ENCODE data around the gene PPP1R12C. TPM values are rescaled to one million over a fixed set of nuclear protein-coding genes. Genes with fewer than 3 reads are reported as not detected.

The PPP1R12C gene
- total and polyA plus RNA-seq, 7 donors, result 20.5 to 59.1 (median 28.5) TPM

- Histone ChIP-seq H3K9me3 (no peaks in the 10 kb centered on the region), H3K4me1 (peaks cover 5% of the 10 kb centered on the region), H3K36me3 (ENCODE audit: insufficient read depth in 1 of 2, low read depth in 1 of 2) (peaks cover 2 to 65% of the 10 kb centered on the region in 2 donors), H3K27me3 (ENCODE audit: insufficient read depth in 3 of 3, low read length in 2 of 3) (no peaks in the 10 kb centered on the region), H3K27ac (no peak overlapping the region), H3K4me3 (no peak overlapping the region)
- DNase-seq, result no peak
- ATAC-seq, result no peak
- intact Hi-C loops (cut with DNase I), result no loop called here
- no peak for TF ChIP-seq CTCF (IDR thresholded peaks at IDR 0.05)
- WGBS, 3 donors, result 85 to 91% (median 85%) methylated on average over 23 of the region's 23 CpGs
These were observed 22.0 kb downstream of the PPP1R12C start for GRCh38 chr19:55095260-55096060.

- Histone ChIP-seq H3K27me3 (ENCODE audit: insufficient read depth in 3 of 3, low read length in 2 of 3) (no peaks in the 10 kb centered on the region), H3K4me1 (peaks cover 1% of the 10 kb centered on the region), H3K4me3 (no peak overlapping the region), H3K9me3 (no peaks in the 10 kb centered on the region), H3K27ac (no peak overlapping the region), H3K36me3 (ENCODE audit: insufficient read depth in 1 of 2, low read depth in 1 of 2) (peaks cover 3 to 64% of the 10 kb centered on the region in 2 donors)
- DNase-seq, result no peak
- no peak for TF ChIP-seq CTCF (IDR thresholded peaks at IDR 0.05)
- intact Hi-C loops (cut with DNase I), result no loop called here
- WGBS, 3 donors, result 84 to 86% (median 84%) methylated on average over 32 of the region's 32 CpGs
- no peak for ATAC-seq
These were observed 22.8 kb downstream of the PPP1R12C start for GRCh38 chr19:55094456-55095259.

GRCh38 chr19:55092423-55093318, 24.8 kb downstream of the PPP1R12C start:
- Histone ChIP-seq H3K27ac (no peak overlapping the region), H3K36me3 (ENCODE audit: insufficient read depth in 1 of 2, low read depth in 1 of 2) (peaks cover 3 to 45% of the 10 kb centered on the region in 2 donors), H3K4me3 (no peak overlapping the region), H3K9me3 (no peaks in the 10 kb centered on the region), H3K27me3 (ENCODE audit: insufficient read depth in 3 of 3, low read length in 2 of 3) (peaks cover 0 to 9% (median 0%) of the 10 kb centered on the region in 3 donors), H3K4me1 (peaks cover 9% of the 10 kb centered on the region)
- no peak for TF ChIP-seq CTCF (IDR thresholded peaks at IDR 0.05)
- DNase-seq, result no peak
- 87 to 90% (median 89%) methylated on average over 28 to 49 of the region's 49 CpGs for WGBS, 3 donors
- intact Hi-C loops (cut with DNase I), result no loop called here
- no peak for ATAC-seq

GRCh38 chr19:55091955-55092354, 25.5 kb downstream of the PPP1R12C start:
- WGBS, 3 donors, result 84 to 86% (median 85%) methylated on average over 25 to 27 of the region's 27 CpGs
- intact Hi-C loops (cut with DNase I), result no loop called here
- peak in 1 of 2 donors; percentile 13 for DNase-seq
- H3K27ac ChIP-seq, result no peak overlapping the region
- peaks cover 15% of the 10 kb centered on the region for H3K4me1 ChIP-seq
- peaks cover 0 to 16% (median 0%) of the 10 kb centered on the region in 3 donors for H3K27me3 ChIP-seq (ENCODE audit: insufficient read depth in 3 of 3, low read length in 2 of 3)
- no peak overlapping the region for H3K4me3 ChIP-seq
- no peak for ATAC-seq
- no peaks in the 10 kb centered on the region for H3K9me3 ChIP-seq
- peaks cover 3 to 45% of the 10 kb centered on the region in 2 donors for H3K36me3 ChIP-seq (ENCODE audit: insufficient read depth in 1 of 2, low read depth in 1 of 2)
- TF ChIP-seq CTCF (IDR thresholded peaks at IDR 0.05), result no peak
